Measurements from ENCODE around the gene MGAT4B. TPM values are rescaled to one million over a fixed set of nuclear protein-coding genes. Genes with fewer than 3 reads are reported as not detected.
A peak's percentile ranks its signal among the peaks of the same experiment; 100 is the strongest.

The MGAT4B gene
- total and polyA plus RNA-seq, 2 of the 13 experiments (the other 11 are each of a cell fraction or from before 2014, with no cell fraction given): 93.5 to 130 TPM

DNA sequence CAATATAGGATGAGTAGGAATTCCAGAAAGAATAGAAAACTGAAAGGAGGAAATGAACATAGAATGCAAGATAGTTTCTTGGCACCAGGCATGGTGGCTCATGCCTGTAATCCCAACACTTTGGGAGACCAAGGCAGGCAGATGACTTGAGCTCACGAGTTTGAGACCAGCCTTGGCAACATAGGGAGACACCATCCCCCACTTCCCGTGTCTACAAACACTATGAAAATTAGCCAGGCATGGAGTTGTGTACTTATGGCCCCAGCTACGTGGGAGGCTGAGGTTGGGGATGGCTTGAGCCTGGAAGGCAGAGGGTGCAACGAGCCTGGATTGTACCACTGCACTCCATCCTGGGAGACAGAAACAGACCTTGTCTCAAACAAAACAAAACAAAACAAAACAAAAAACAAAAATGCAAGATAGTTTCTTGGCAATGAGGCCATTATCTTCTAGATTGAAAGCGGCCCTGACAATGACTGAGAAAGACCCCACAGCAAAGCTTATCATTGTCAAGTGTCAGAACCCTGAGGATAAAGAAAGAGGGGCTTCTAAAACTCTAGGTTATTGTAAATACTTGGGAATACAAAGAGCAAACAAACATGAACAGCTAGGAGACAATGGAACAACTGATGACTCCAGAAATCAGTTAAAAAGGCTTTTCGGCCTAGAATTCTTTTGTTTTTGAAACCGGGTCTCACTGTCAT lies 23.2 kb upstream of the MGAT4B start (continued):
- TF ChIP-seq RXRA (CRISPR knock-in tag; IDR thresholded peaks at IDR 0.05): no peak

DNA sequence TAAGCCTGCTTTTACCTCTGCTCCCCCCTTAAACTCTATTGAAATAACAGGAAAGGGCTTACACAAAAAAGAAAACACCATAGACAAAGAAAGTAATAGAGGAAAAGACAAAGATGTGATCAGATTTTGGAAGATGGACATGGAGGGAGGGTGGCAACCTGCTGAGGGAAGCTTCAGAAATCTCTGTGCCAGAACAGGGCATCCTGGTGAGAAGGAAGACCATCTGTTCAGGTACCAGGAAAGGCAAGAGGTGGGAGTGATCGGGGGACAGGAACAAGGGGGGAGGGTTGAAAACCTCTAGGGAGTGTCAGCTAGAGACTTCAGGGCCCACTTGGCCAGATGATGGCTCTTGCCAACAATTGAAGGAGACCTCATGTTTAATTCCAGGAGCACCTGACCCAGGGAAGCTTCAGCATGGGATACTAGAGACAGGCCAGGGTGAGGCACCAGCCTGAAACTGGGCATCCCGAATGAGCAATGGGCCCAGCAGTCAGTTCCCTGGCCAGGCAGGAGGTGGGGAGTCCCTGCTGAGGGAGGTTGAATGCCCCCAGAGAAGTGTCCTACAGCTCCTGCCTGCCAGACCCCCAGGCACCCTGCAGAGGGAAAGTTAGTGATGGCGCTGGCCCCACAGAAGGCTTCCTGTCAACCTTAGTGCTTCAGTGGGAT lies 22.2 kb upstream of the MGAT4B start:
- no peak overlapping the region for H3K9ac ChIP-seq (ENCODE audit: insufficient read depth, low read depth, low read length)
- peak; percentile 94 for TF ChIP-seq RBM22 (optimal IDR thresholded peaks at IDR 0.05; ENCODE audit: low read length)
- TF ChIP-seq ELF3 (CRISPR knock-in tag; IDR thresholded peaks at IDR 0.05): no peak
- peak; percentile 52 for TF ChIP-seq POLR2G (IDR thresholded peaks at IDR 0.05; ENCODE audit: low read depth, low read length)
- no peak for TF ChIP-seq NCOA1 (CRISPR knock-in tag; IDR thresholded peaks at IDR 0.05)
- TF ChIP-seq NFYC (CRISPR knock-in tag; IDR thresholded peaks at IDR 0.05): no peak
- no peak; the same call in 1 of the 2 replicates for TF ChIP-seq SSRP1 (CRISPR knock-in tag; IDR thresholded peaks at IDR 0.05)
- TF ChIP-seq ZNF331 (CRISPR knock-in tag; IDR thresholded peaks at IDR 0.05): no peak
- no peak for TF ChIP-seq ZFYVE20 (CRISPR knock-in tag; IDR thresholded peaks at IDR 0.05; ENCODE audit: borderline replicate concordance, low read depth)
- TF ChIP-seq, protein P1, sequence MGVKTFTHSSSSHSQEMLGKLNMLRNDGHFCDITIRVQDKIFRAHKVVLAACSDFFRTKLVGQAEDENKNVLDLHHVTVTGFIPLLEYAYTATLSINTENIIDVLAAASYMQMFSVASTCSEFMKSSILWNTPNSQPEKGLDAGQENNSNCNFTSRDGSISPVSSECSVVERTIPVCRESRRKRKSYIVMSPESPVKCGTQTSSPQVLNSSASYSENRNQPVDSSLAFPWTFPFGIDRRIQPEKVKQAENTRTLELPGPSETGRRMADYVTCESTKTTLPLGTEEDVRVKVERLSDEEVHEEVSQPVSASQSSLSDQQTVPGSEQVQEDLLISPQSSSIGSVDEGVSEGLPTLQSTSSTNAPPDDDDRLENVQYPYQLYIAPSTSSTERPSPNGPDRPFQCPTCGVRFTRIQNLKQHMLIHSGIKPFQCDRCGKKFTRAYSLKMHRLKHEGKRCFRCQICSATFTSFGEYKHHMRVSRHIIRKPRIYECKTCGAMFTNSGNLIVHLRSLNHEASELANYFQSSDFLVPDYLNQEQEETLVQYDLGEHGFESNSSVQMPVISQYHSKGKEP (CRISPR knock-in tag; IDR thresholded peaks at IDR 0.05): no peak
- no peak for TF ChIP-seq ZNF260 (CRISPR knock-in tag; IDR thresholded peaks at IDR 0.05; ENCODE audit: borderline replicate concordance, low read depth)
- no peak for TF ChIP-seq KDM1A (CRISPR knock-in tag; IDR thresholded peaks at IDR 0.05)
- no peak for TF ChIP-seq HCFC1 (IDR thresholded peaks at IDR 0.05; ENCODE audit: low read depth, low read length)
- TF ChIP-seq RAD21 (CRISPR knock-in tag; IDR thresholded peaks at IDR 0.05): peak; percentile 23; the same call in 1 of the 2 replicates
- no peak for TF ChIP-seq NBN (conservative IDR thresholded peaks at IDR 0.05)
- TF ChIP-seq, protein P2, sequence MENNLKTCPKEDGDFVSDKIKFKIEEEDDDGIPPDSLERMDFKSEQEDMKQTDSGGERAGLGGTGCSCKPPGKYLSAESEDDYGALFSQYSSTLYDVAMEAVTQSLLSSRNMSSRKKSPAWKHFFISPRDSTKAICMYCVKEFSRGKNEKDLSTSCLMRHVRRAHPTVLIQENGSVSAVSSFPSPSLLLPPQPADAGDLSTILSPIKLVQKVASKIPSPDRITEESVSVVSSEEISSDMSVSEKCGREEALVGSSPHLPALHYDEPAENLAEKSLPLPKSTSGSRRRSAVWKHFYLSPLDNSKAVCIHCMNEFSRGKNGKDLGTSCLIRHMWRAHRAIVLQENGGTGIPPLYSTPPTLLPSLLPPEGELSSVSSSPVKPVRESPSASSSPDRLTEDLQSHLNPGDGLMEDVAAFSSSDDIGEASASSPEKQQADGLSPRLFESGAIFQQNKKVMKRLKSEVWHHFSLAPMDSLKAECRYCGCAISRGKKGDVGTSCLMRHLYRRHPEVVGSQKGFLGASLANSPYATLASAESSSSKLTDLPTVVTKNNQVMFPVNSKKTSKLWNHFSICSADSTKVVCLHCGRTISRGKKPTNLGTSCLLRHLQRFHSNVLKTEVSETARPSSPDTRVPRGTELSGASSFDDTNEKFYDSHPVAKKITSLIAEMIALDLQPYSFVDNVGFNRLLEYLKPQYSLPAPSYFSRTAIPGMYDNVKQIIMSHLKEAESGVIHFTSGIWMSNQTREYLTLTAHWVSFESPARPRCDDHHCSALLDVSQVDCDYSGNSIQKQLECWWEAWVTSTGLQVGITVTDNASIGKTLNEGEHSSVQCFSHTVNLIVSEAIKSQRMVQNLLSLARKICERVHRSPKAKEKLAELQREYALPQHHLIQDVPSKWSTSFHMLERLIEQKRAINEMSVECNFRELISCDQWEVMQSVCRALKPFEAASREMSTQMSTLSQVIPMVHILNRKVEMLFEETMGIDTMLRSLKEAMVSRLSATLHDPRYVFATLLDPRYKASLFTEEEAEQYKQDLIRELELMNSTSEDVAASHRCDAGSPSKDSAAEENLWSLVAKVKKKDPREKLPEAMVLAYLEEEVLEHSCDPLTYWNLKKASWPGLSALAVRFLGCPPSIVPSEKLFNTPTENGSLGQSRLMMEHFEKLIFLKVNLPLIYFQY (CRISPR knock-in tag; IDR thresholded peaks at IDR 0.05; ENCODE audit: borderline replicate concordance): no peak
- peak; percentile 13; the same call in 1 of the 2 replicates for TF ChIP-seq POLR2AphosphoS5 (IDR thresholded peaks at IDR 0.05; ENCODE audit: low read depth, low read length)
- no peak for TF ChIP-seq ZBTB7A (CRISPR knock-in tag; IDR thresholded peaks at IDR 0.05)
- no peak overlapping the region for H3K27ac ChIP-seq (ENCODE audit: extremely low read length, insufficient read depth, low read length)
- H3K27me3 ChIP-seq (ENCODE audit: control insufficient read depth in 1 of 2, insufficient read depth in 2 of 2, low read length in 2 of 2): no peaks in the 10 kb centered on the region
- H2AFZ ChIP-seq (ENCODE audit: low read length): no peak overlapping the region
- ChIA-PET CTCF (ENCODE audit: low intra/inter-chr PET ratio, low total read pairs) (no interaction called here), POLR2A (interaction anchor here (1.1 to 2.0 kb wide), 2 partner anchors 21 to 27 kb away, joined by 5 to 6 read pairs; no protein-coding TSS in a partner anchor)
- peaks cover 64% of the 10 kb centered on the region for H3K4me1 ChIP-seq (ENCODE audit: insufficient read depth, low read length)
- in situ Hi-C loops (cut with HindIII; ENCODE audit: extremely low pct_ligation_motif_present, low pct_unique_long_range_greater_than_20kb): no loop called here
- no peaks in the 10 kb centered on the region for H3K9me3 ChIP-seq (ENCODE audit: low read length)
- peaks cover 40 to 87% of the 10 kb centered on the region in 2 experiments for H3K36me3 ChIP-seq (replicated peaks in 1 of 2; ENCODE audit: control insufficient read depth in 1 of 2, insufficient read depth in 2 of 2, low read length in 2 of 2)
- intact Hi-C loops (cut with micrococcal nuclease; ENCODE audit: unreplicated experiment): no loop called here
- peaks cover 17% of the 10 kb centered on the region for H3K79me2 ChIP-seq (ENCODE audit: insufficient read depth, low read length)
- no peak for FAIRE-seq
- peaks cover 41% of the 10 kb centered on the region for H4K20me1 ChIP-seq (ENCODE audit: insufficient read depth, low read length)
- no peak overlapping the region for H3K4me2 ChIP-seq (ENCODE audit: low read depth, low read length)
- 100% methylated on average over 2 of the region's 3 CpGs for WGBS (ENCODE audit: low lambda C conversion rate)
- DNase-seq (ENCODE audit: low spot score): no peak
- no TSS peak for BruUV-seq (replicated peaks)
- no peak for ATAC-seq
- H3K4me3 ChIP-seq (replicated peaks in 1 of 3; ENCODE audit: insufficient read depth in 1 of 3, low read depth in 2 of 3, low read length in 3 of 3): no peak overlapping the region

Data from HepG2 (cell line).